GM23248 (cell line): Measurements from ENCODE around the gene MAP3K5. TPM values are rescaled to one million over a fixed set of nuclear protein-coding genes. Genes with fewer than 3 reads are reported as not detected.

Experiments
- DNase-seq: peaks from one replicate; pipeline ENCODE4 v3.0.0-alpha.2; 2015
- H2AFZ ChIP-seq: fragments of 200-600 bp; sonication (generic); 2 replicates; pipeline ENCODE4 v1.6.1; 2016; ENCODE audit warnings: antibody characterized with exemption
- H3F3A ChIP-seq: fragments of 200-600 bp; sonication (generic); 2 replicates; pipeline ENCODE4 v1.6.1; 2016; ENCODE audit warnings: mild to moderate bottlenecking, antibody characterized with exemption, mixed run types; ENCODE audit not compliant: insufficient read depth
- H3K27ac ChIP-seq: fragments of 200-600 bp; sonication (generic); 2 replicates; pipeline ENCODE4 v1.5.1; 2016; ENCODE audit warnings: mild to moderate bottlenecking
- H3K27me3 ChIP-seq: fragments of 200-600 bp; sonication (generic); replicated peaks from 2 replicates; pipeline ENCODE4 v1.6.1; 2016; ENCODE audit warnings: mild to moderate bottlenecking; ENCODE audit not compliant: insufficient read depth
- H3K36me3 ChIP-seq: fragments of 200-600 bp; sonication (generic); 2 replicates; pipeline ENCODE4 v1.6.1; 2016; ENCODE audit warnings: low read depth, mild to moderate bottlenecking
- H3K4me1 ChIP-seq: fragments of 200-600 bp; sonication (generic); 2 replicates; pipeline ENCODE4 v1.6.1; 2016; ENCODE audit warnings: mild to moderate bottlenecking; ENCODE audit not compliant: insufficient read depth
- H3K4me2 ChIP-seq: fragments of 200-600 bp; sonication (generic); one replicate; pipeline ENCODE4 v1.6.1; 2016; ENCODE audit warnings: mild to moderate bottlenecking; ENCODE audit not compliant: unreplicated experiment
- H3K4me3 ChIP-seq: fragments of 200-600 bp; sonication (generic); 2 replicates; pipeline ENCODE4 v1.5.1; 2016; ENCODE audit warnings: mild to moderate bottlenecking
- H3K79me2 ChIP-seq: fragments of 200-600 bp; sonication (generic); 2 replicates; pipeline ENCODE4 v1.6.1; 2016; ENCODE audit warnings: mild to moderate bottlenecking; ENCODE audit not compliant: insufficient read depth
- H3K9ac ChIP-seq: fragments of 200-600 bp; sonication (generic); 2 replicates; pipeline ENCODE4 v1.6.1; 2016; ENCODE audit warnings: mild to moderate bottlenecking
- H3K9me2 ChIP-seq: fragments of 200-600 bp; sonication (generic); 2 replicates; pipeline ENCODE4 v1.6.1; 2016; ENCODE audit warnings: mixed run types, mild to moderate bottlenecking, moderate library complexity; ENCODE audit not compliant: insufficient read depth
- H3K9me3 ChIP-seq: fragments of 200-600 bp; sonication (generic); one replicate; pipeline ENCODE4 v1.6.1; 2017; ENCODE audit warnings: low read depth
- H4K20me1 ChIP-seq: fragments of 200-600 bp; sonication (generic); 2 replicates; pipeline ENCODE4 v1.6.0; 2016; ENCODE audit not compliant: insufficient read depth
- EZH2 ChIP-seq: fragments of 200-600 bp; sonication (generic); IDR thresholded peaks from 2 replicates; pipeline ENCODE4 v1.6.1; 2018; ENCODE audit warnings: antibody characterized with exemption, mild to moderate bottlenecking; ENCODE audit not compliant: insufficient read depth, poor library complexity, severe bottlenecking
- EZH2phosphoT487 ChIP-seq: fragments of 200-600 bp; sonication (generic); IDR thresholded peaks from 2 replicates; pipeline ENCODE4 v1.6.1; 2018; ENCODE audit warnings: antibody characterized with exemption, moderate library complexity, mild to moderate bottlenecking, low read depth; ENCODE audit not compliant: insufficient read depth
- WGBS, 2 experiments: methylation state at CpG; one replicate each; pipeline ENCODE4 v1.1.6; 2015 to 2017; ENCODE audit warnings: low lambda C conversion rate in 2 of 2, low coverage in 1 of 2; ENCODE audit errors: missing lambda C conversion rate in 2 of 2; 5-methylcytosine and 5-hydroxymethylcytosine counted together
- in situ Hi-C: fragments of 300-500 bp; cut with MboI; formaldehyde crosslinking; loops from 2 replicates; pipeline ENCODE4 v1.15.0; 2020
- polyA plus RNA-seq: library from polyadenylated mRNA; unstranded; fragments of >200 nt; fragmentation: Nextera tagmentation; extraction: Ambion mirVana; gene quantifications from 2 replicates; pipeline ENCODE4 v1.2.1, GENCODE V29; 2016
- total RNA-seq: library from RNA; depleted of rRNA; stranded (reverse); fragments of >200 nt; shearing (Covaris generic); gene quantifications from 2 replicates; pipeline ENCODE4 v1.2.3, GENCODE V29; 2014

Gene MAP3K5
- total and polyA plus RNA-seq, 2 experiments from 2014 or later, result 1.4 to 4.1 TPM

- Histone ChIP-seq H3K9ac (no peak overlapping the region), H3F3A (no peaks in the 10 kb centered on the region), H4K20me1 (no peaks in the 10 kb centered on the region), H3K4me3 (no peak overlapping the region), H3K27ac (no peak overlapping the region), H2AFZ (no peak overlapping the region), H3K36me3 (no peaks in the 10 kb centered on the region), H3K27me3 (no peaks in the 10 kb centered on the region), H3K9me2 (no peaks in the 10 kb centered on the region), H3K4me2 (no peak overlapping the region), H3K9me3 (no peaks in the 10 kb centered on the region), H3K4me1 (no peaks in the 10 kb centered on the region), H3K79me2 (no peaks in the 10 kb centered on the region)
- no peak for DNase-seq
- no peak for TF ChIP-seq EZH2phosphoT487
- no peak for TF ChIP-seq EZH2
- in situ Hi-C loops, result no loop called here
- 60 to 69% methylated on average over 4 of the region's 4 CpGs for WGBS, 2 experiments
Measured at GRCh38 chr6:136514591-136514990, 277.7 kb downstream of the MAP3K5 start.

- H2AFZ ChIP-seq, result no peak overlapping the region
- H3K4me3 ChIP-seq, result no peak overlapping the region
- no peak overlapping the region for H3K9ac ChIP-seq
- no peaks in the 10 kb centered on the region for H3K79me2 ChIP-seq
- no peak overlapping the region for H3K27ac ChIP-seq
- no peaks in the 10 kb centered on the region for H3K9me3 ChIP-seq
- no peaks in the 10 kb centered on the region for H4K20me1 ChIP-seq
- TF ChIP-seq EZH2phosphoT487, result no peak
- no peak for TF ChIP-seq EZH2
- no peaks in the 10 kb centered on the region for H3F3A ChIP-seq
- H3K36me3 ChIP-seq, result no peaks in the 10 kb centered on the region
- no peaks in the 10 kb centered on the region for H3K27me3 ChIP-seq
- WGBS, 2 experiments, result 91% methylated on average over 3 of the region's 3 CpGs
- H3K9me2 ChIP-seq, result no peaks in the 10 kb centered on the region
- peaks cover 5% of the 10 kb centered on the region; the same call in 1 of the 2 replicates for H3K4me1 ChIP-seq
- in situ Hi-C loops, result no loop called here
- no peak overlapping the region for H3K4me2 ChIP-seq
- DNase-seq, result no peak
Measured at GRCh38 chr6:136511926-136512325, 280.4 kb downstream of the MAP3K5 start.

- Histone ChIP-seq H3K36me3 (no peaks in the 10 kb centered on the region), H2AFZ (no peak overlapping the region), H3K27ac (no peak overlapping the region), H3K4me1 (peaks cover 5% of the 10 kb centered on the region; the same call in 1 of the 2 replicates), H3F3A (no peaks in the 10 kb centered on the region), H3K79me2 (no peaks in the 10 kb centered on the region), H3K9me2 (no peaks in the 10 kb centered on the region), H3K9ac (no peak overlapping the region), H3K9me3 (no peaks in the 10 kb centered on the region), H3K27me3 (no peaks in the 10 kb centered on the region), H3K4me2 (no peak overlapping the region), H3K4me3 (no peak overlapping the region), H4K20me1 (no peaks in the 10 kb centered on the region)
- no peak for DNase-seq
- in situ Hi-C loops, result no loop called here
- 83 to 97% methylated on average over 1 of the region's 1 CpG for WGBS, 2 experiments
- no peak for TF ChIP-seq EZH2phosphoT487
- TF ChIP-seq EZH2, result no peak
Measured at GRCh38 chr6:136511397-136511796, 280.9 kb downstream of the MAP3K5 start.

- Histone ChIP-seq H3K9ac (no peak overlapping the region), H3K36me3 (no peaks in the 10 kb centered on the region), H3K27ac (no peak overlapping the region), H3K4me3 (no peak overlapping the region), H4K20me1 (no peaks in the 10 kb centered on the region), H3K9me2 (no peaks in the 10 kb centered on the region), H3F3A (no peaks in the 10 kb centered on the region), H3K27me3 (no peaks in the 10 kb centered on the region), H3K9me3 (no peaks in the 10 kb centered on the region), H3K4me2 (no peak overlapping the region), H3K4me1 (peaks cover 5% of the 10 kb centered on the region; the same call in 1 of the 2 replicates), H2AFZ (no peak overlapping the region), H3K79me2 (no peaks in the 10 kb centered on the region)
- no peak for DNase-seq
- WGBS, 2 experiments, result 87% methylated on average over 4 of the region's 4 CpGs
- in situ Hi-C loops, result no loop called here
- TF ChIP-seq EZH2 (no peak), EZH2phosphoT487 (no peak)
Measured at GRCh38 chr6:136510782-136511181, 281.5 kb downstream of the MAP3K5 start.

- Histone ChIP-seq H3K9ac (no peak overlapping the region), H3K27ac (no peak overlapping the region), H3K36me3 (no peaks in the 10 kb centered on the region), H3F3A (no peaks in the 10 kb centered on the region), H3K79me2 (no peaks in the 10 kb centered on the region), H3K4me2 (no peak overlapping the region), H3K9me3 (no peaks in the 10 kb centered on the region), H3K27me3 (no peaks in the 10 kb centered on the region), H4K20me1 (no peaks in the 10 kb centered on the region), H3K9me2 (no peaks in the 10 kb centered on the region), H2AFZ (no peak overlapping the region), H3K4me3 (no peak overlapping the region), H3K4me1 (peaks cover 5% of the 10 kb centered on the region; the same call in 1 of the 2 replicates)
- DNase-seq, result no peak
- WGBS, 2 experiments, result 86 to 96% methylated on average over 5 of the region's 5 CpGs
- TF ChIP-seq EZH2, result no peak
- no peak for TF ChIP-seq EZH2phosphoT487
- in situ Hi-C loops, result no loop called here
Measured at GRCh38 chr6:136510299-136510698, 282.0 kb downstream of the MAP3K5 start.
